ENCODE results near the gene DOCK4.

The DOCK4 gene

DNA sequence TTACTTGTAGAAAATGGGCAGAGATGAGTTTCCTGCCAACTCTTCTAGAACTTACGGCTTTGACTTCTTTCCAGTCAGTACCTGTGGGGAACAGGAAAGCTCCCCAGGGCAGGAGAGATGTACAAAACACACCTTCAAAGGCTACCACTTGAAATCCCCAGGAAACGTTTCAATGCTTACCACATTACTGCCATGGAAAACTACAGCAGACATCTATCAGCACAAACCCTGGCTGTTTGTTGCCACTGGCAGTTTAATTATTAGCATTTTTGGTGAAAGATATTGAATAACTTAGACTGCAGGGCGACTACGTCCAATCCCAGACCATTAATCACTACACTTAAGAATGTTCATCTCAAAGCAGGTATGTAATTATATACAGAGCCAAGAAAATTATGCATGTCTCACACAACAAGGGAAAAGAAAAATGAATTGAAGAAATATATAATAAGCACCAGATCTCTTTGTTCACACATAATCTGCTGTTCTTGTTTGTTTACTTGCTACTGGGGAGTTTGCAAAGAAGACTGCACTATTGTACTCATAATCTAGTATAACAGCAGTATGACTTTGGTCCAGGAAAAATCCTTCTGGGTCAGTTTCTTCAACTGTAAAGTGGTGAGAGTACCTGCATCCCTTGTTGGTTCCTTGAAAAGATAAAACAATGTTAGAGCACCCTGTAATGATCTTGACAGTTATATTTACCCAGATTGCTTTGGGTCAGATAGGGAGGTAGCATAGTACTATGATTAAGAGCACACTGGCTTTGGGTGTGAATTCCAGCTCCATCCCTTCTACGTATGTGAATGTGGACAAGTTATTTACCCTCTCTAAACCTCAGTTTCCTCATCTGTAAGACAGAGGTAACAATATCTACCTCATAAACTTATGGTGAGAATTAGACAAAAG, 138.3 kb downstream of the DOCK4 start:
- DNase-seq (ENCODE audit: low read depth) = no peak

DNA sequence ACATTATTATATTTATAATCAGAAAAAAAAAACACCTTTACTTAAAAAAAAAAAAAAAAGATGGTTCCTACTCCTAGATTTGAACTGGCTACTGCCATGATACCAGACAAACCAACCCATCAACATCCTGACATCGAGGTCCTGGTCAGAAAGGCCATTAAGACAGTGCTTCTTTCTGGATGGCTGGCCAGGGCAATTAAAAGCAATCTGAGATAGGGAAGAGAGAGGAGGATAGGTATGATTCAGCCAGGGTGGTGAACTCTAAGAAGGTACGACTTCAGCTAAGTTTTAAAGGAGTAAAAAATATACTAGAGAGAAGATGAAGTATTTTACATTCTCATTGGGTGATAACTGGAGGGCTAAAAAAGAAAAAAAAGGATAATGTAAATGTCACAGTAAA, 139.0 kb downstream of the DOCK4 start:
- H3K4me3 ChIP-seq (ENCODE audit: low read depth, low read length) = no peak overlapping the region
- DNase-seq (ENCODE audit: low read depth) = no peak

More for the DNA sequence above, 138.3 kb downstream of the DOCK4 start:
- H3K4me3 ChIP-seq (ENCODE audit: low read depth, low read length) = no peak overlapping the region

DNA sequence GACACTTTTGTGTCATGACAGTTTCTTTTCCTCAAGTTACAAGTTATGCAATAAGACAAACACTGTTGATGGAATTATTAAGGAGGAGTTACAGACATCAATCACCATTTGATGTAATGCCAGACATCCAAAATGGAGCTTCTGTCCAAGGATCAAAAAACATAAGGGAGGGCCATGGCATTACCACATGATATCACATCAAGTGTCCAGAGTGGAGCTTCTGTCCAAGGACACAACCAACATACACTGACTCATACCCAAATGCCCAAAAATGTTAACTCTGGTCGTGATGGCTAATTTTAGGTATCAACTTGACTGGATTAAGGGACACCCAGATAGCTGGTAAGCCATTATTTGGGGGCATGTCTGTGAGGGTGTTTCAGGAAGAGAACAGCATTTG, 140.4 kb downstream of the DOCK4 start:
- DNase-seq (ENCODE audit: low read depth) = no peak
- no peak overlapping the region for H3K4me3 ChIP-seq (ENCODE audit: low read depth, low read length)

DNA sequence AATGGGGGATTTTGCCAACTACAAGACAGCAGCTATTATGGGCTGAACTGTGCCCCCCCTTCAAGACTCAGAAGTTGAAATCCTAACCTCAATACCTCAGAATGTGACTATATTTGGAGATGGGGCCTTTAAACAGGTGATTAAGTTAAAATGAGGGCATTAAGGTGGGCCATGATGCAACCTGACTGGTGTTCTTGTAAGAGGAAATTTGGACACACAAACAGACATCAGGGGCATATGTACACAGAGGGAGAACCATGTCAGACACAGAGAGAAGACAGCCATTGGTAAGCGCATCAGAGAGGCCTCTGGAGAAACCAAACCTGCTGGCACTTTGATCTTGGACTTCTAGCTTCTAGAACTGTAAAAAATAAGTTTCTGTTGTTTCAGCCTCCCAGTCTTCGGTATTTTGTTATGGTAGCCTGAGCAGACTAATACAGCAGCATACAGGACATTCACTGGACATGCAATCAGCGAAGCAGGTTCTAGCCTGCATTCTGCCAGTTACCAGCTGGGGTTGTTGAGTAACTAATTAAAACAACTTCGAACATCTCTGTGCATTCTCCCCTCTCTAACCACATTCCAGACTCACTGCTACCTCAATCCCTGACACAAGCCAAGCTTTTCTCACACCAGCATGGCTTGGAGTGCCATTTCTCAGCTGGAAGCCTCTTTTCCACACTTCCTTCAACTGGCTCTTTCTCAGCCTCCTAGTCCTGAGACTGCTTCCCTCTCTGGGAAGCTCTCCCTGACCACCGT, 141.4 kb downstream of the DOCK4 start:
- DNase-seq (ENCODE audit: low read depth) = no peak
- no peak overlapping the region for H3K4me3 ChIP-seq (ENCODE audit: low read depth, low read length)

DNA sequence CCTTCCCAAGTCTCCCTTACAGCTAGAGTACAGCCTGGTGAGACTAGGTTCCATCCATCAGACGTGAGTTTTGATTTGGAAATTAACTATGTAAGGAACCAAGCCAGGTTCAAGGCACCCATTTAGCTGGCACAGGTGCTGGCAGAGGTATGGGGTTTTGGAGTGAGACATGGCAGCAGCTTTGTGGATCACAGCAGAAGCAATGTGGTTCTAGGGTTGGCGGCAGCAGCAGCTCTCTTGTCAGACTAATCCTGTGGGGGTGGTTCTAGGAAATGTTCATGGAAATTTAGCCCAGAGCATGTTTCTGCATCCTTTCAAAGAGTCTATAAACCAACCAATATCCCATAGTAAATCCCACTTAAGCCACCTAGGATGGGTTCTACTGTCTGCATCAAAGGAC, 142.2 kb downstream of the DOCK4 start:
- no peak for DNase-seq (ENCODE audit: low read depth)
- no peak overlapping the region for H3K4me3 ChIP-seq (ENCODE audit: low read depth, low read length)

DNA sequence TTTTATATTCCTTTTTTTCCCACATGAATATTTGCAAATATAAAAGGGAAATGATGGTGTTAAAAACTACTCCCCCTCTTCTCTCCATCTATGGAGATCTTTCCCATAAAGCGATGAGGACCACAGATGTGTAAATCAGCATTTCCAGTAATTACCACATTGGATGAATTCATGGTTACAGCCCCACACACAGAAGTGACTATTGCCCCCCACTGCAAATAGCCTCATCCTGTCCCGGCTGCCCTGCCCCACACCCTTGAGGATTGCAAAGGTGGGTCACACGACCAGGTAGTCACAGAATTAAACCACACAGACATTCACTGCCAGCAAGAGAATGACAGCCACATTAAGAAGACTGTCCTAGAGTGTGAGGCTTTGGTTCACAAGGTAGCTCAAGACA, 145.1 kb downstream of the DOCK4 start:
- no peak for DNase-seq (ENCODE audit: low read depth)
- no peak overlapping the region for H3K4me3 ChIP-seq (ENCODE audit: low read depth, low read length)

DNA sequence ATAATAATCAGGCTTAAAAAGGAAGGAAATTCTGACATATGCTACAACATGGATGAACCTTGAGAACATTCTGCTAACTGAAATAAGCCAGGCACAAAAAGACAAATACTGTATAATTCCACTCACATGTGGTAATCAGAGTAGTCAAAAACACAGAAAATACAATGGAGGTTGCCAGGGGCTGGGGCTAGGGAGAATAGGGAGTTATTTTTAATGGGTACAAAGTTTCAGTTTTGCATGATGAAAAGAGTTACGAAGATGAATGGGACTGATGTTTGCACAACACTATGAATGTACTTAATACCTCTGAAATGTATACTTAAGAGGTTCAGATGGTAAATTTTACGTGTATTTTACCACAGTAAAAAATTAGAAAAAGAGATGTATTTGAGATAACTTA, 145.6 kb downstream of the DOCK4 start:
- DNase-seq (ENCODE audit: low read depth) = no peak
- H3K4me3 ChIP-seq (ENCODE audit: low read depth, low read length) = no peak overlapping the region

DNA sequence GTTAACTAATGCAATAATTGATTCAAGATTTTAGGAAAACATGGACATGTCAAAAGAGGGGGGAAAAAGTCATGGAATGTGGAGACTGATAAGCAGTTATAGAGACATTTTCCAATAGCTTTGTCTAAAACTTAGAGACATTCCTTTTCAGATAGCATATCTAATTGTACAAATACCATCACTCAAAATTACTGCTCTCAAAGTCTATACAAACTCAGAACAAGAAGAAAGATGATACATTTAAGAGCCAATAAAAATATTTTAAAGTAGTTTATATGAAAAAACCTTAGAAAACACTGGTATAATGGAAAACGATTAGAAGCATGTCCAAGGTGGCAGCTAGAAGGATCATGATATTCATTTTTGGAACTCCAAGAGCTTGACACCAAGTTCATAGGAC, 146.5 kb downstream of the DOCK4 start:
- H3K4me3 ChIP-seq (ENCODE audit: low read depth, low read length) = no peak overlapping the region
- DNase-seq (ENCODE audit: low read depth) = no peak

DNA sequence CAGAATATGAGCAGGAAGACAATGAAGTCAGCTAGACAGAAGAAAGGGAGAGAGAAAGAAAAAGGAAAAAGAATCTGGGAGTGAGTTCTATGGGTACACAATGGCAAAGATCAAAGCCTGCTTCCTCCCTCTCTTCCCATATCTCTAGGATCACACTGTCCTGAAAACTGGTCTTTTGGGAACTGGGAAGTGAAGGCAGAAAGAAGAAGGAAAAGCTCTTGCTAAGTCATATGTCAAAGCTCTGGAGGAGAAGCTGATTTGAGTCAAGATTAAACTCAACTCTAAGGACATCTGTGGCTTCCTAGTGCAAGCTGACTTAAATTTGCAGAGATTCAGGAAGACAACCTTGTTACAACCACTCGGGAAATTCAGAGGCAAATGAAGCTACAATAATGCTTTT, 147.5 kb downstream of the DOCK4 start:
- H3K4me3 ChIP-seq (ENCODE audit: low read depth, low read length) = no peak overlapping the region

DNA sequence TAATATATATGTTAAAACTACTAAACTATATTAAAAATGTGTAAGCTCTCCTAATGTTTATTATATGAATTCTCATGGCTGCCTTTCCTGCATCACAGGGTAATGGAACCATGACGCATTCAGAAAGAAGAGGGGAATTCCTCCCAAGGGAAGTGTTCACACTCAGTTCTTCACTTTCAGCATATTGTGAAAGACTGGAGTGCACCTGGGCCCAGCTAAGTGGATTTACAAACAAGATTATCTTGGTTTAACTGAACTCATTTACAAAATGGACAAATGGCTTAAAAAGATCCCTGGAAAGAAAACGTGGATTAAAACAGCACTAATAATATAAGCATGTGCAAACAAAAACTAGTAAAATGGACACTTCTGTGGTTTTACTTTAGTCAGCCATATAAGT, 149.8 kb downstream of the DOCK4 start:
- H3K4me3 ChIP-seq (ENCODE audit: low read depth, low read length) = no peak overlapping the region
- DNase-seq (ENCODE audit: low read depth) = peak; percentile 74

More for the DNA sequence above, 147.5 kb downstream of the DOCK4 start:
- DNase-seq (ENCODE audit: low read depth) = no peak

DNA sequence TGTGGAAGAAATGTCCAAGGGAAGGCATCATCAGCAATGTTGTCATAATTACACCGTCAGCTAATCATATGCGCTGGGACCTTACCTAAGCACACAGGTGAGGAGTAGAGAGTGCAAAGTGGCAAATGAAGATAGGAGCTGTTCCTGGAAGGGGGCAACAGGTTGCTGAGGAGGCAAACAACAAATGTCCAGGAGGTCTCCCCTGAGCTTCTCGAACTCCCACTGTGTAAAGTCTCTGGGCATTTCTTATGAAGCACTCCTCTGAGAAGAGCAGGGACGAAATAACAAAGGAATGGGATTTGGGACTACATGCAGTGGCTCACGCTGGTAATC, 152.5 kb downstream of the DOCK4 start:
- no peak for DNase-seq (ENCODE audit: low read depth)
- H3K4me3 ChIP-seq (ENCODE audit: low read depth, low read length) = no peak overlapping the region

DNA sequence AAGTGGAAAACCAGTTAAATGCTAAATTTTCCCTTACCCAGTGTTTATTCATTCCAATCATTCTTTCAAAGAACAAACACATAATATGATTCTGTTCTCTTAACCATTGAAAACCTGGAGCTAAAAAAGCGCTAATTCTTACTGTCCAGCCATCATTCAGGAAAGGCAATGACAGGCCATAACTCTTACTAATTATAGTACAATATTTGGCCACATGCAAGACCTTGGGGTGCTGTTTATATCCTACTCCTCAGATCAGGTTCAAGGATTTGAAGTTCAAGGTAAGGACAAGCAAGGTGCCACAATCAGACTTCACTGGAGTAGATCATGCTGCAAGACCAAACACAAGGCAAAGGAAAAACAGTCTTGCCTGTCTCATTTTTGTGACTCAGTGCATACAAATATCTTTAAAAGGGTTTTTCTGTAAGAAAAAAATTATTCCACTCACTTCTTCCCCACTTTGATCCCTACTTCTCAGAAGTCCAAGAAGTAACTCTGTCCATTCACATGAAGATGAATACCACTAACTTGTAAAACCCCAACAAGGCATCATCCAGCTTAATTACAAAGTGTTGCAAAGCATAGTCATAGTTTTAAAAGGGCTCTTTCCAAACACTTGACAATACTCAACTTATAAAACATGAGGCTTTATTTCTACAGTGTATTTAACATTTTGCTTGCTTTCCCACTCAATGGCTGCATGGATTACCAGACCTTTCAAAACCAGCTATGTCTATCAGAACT, 153.0 kb downstream of the DOCK4 start:
- H3K4me3 ChIP-seq (ENCODE audit: low read depth, low read length) = no peak overlapping the region
- no peak for DNase-seq (ENCODE audit: low read depth)

DNA sequence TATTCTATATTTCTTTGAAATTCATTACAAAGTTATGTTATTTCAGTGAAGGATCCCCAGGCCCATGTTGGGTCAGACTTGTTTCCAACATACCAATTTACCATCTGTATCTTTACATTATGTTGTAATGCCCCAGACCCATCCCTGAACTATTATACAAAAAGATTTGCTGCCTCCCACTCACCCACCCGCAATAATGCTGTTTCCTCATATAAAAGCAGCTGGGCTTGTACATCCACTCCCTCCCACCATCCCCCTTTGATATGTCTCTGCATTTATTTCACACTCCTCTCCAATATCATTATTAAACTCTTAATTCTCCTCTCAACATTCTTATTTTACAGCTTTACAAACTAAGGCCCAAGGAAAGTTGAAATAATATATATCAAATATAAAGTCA, 153.7 kb downstream of the DOCK4 start:
- no peak overlapping the region for H3K4me3 ChIP-seq (ENCODE audit: low read depth, low read length)
- DNase-seq (ENCODE audit: low read depth) = no peak

DNA sequence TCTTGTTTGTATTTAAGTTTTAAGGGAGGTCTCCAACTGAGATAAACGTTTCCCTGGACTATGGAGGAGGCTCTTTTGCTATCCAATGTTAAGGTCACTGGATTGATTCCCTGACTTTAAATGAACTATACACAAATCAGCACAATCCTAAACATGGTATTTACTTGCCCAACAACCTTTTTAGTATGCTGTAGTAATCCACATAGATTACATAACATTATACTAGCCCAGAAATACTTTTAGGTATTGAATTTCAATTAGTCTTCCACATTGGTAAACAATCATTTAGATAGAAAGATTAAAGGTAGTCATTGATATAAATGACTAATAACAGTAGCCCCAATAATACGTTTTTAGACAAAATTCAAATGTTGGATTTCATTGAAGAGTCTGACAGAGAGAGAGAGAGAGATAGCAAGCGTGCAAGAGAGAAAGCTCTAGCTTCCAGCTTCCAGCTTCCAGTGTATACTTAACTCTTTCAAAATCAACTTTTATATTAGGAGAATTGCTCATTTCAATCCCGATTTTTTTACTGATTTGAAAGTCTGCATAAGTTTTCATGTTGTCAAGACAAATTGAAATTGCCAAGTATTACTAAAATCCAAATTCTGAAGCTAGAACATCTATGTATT, 155.8 kb downstream of the DOCK4 start:
- no peak for DNase-seq (ENCODE audit: low read depth)
- H3K4me3 ChIP-seq (ENCODE audit: low read depth, low read length) = no peak overlapping the region

DNA sequence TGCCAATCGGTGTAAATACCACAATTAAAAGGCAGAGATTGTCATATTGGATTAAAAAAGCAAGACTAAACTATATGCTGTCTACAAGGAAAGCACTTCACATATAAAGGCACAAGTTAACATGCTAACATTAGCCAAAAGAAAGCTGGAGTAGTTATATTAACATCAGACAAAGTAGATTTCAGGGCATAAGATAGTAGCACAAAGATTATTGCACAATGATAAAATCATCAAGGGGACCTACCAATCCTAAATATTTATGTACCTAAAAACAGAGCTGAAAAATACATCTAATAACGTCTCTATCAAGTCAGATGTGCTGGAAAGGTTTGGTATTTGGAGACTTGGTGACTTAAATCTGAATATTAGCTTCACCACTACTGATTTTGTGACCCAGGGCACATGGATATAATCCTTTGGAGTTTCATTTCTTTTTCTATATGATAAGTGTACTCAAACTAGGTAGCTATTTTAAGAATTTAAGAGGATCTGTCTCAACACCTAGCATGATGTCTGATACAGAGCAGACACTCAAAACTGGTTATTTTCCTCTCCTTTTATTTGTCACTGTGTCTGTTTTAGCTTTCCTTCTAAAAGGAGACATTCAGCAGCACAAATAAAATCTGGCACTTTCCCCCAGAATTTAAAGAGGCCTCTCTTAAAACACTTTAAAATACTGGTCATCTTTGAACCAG, 156.5 kb downstream of the DOCK4 start:
- no peak overlapping the region for H3K4me3 ChIP-seq (ENCODE audit: low read depth, low read length)
- DNase-seq (ENCODE audit: low read depth) = no peak

DNA sequence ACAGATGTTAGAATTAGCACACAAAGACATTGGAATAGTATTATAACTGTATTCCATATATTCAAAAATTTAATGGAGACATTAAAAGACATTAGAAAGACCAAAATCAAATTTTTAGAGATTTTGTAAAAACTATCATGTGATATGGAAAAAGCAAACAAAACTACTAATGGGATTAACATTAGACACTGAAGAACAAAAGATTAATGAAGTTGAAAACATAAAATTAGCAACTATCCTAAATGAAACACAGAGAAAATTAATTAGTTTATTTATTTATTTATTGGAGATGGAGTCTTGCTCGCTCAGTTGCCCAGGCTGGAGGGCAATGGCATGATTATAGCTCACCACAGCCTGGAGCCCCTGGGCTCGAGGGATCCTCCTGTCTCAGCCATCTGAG, 158.8 kb downstream of the DOCK4 start:
- no peak for DNase-seq (ENCODE audit: low read depth)
- H3K4me3 ChIP-seq (ENCODE audit: low read depth, low read length) = no peak overlapping the region

DNA sequence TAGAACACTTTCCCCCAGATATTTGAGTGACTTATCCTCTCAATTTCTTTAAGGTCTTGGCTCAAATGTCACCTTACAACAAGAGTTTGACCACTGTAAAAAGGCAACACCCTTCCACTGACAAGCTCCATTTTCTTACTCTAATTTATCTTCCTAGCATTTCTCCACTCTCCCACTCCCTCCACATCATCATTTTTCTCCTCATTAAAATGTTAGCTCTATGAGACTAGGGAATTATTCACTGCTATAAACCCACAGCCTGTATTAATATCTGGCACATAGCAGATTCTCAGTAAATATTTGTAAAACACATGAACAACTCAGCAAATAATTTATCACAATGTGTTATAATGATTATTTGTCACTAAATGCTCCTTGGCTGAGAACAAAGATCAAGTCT, 161.0 kb downstream of the DOCK4 start:
- H3K4me3 ChIP-seq (ENCODE audit: low read depth, low read length) = no peak overlapping the region
- no peak for DNase-seq (ENCODE audit: low read depth)

DNA sequence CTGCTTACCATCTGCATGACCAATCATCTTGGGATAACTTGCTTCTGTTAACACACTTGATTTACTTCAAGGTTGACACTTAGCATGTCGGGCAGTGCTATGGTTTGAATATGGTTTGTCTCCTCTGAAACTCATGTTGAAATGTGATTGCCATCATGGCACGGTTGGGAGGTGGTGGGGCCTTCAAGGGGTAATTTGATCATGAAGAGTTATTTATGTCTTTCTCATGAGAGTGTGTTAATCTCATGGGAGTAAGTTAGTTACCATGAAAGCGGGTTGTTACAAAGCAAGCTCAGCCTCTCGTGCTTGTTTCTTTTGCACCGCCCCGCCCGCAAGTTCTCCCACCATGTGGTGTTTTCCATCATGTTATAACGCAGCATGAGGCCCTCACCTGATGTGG, 163.6 kb downstream of the DOCK4 start:
- no peak for DNase-seq (ENCODE audit: low read depth)
- H3K4me3 ChIP-seq (ENCODE audit: low read depth, low read length) = no peak overlapping the region

DNA sequence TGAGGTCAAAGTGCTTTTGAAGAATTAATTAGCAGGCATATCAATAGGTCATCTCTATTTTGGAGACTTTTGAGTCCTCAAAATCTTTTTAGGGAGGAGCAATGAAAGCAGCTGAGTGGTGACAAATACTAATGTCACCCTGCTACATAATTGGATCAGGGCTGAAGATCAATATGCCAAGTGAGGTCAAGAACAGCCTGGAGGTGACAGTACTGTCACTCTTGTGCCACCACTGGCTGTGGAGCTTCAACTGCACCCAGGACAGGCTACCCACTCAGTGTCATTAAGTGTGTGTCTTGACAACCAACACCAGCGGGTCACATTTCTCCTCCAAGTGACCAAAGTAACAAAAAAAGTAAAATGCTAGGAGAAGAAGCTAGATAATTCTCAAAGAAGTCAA, 167.8 kb downstream of the DOCK4 start:
- no peak for DNase-seq (ENCODE audit: low read depth)
- no peak overlapping the region for H3K4me3 ChIP-seq (ENCODE audit: low read depth, low read length)
